Right lobe of liver (tissue), 6 donors: Measurements from ENCODE around the gene MGAT2. TPM values are rescaled to one million over a fixed set of nuclear protein-coding genes. Genes with fewer than 3 reads are reported as not detected.

Experiments
- ATAC-seq, 4 donors: fragments of 200-7000 bp; cut with Tn5 transposase; one replicate each; pipeline ENCODE4 v1.9.1; 2020; ENCODE audit warnings: mild to moderate bottlenecking in 4 of 4, moderate library complexity in 4 of 4
- DNase-seq, 3 donors: peaks; one replicate each; pipeline ENCODE4 v3.0.0-alpha.2; 2020
- H3K27ac ChIP-seq, 3 donors: fragments of 200-600 bp; one replicate each; pipeline ENCODE4 v1.8.0; 2022
- H3K27me3 ChIP-seq, 2 donors: fragments of 200-600 bp; one replicate each; pipeline ENCODE4 v1.8.0; 2022
- H3K36me3 ChIP-seq, 4 donors: fragments of 200-600 bp; sonication (generic) in 1 of 4; one replicate each; pipeline versions ENCODE4 v1.5.1 to v1.8.0; 2017 to 2022; ENCODE audit warnings: control low read depth in 1 of 4
- H3K4me1 ChIP-seq, 4 donors: fragments of 200-600 bp; sonication (generic) in 1 of 4; one replicate each; pipeline versions ENCODE4 v1.5.1 to v1.8.0; 2017 to 2022; ENCODE audit warnings: control low read depth in 1 of 4
- H3K4me3 ChIP-seq, 3 donors: fragments of 200-600 bp; one replicate each; pipeline ENCODE4 v1.8.0; 2022
- H3K9me3 ChIP-seq, 4 donors: fragments of 200-600 bp; sonication (generic) in 1 of 4; one replicate each; pipeline versions ENCODE4 v1.5.1 to v1.8.0; 2017 to 2022; ENCODE audit warnings: control low read depth in 1 of 4
- CTCF ChIP-seq, 4 donors: fragments of 200-600 bp in 3 of 4; fragments of 450-650 bp in 1 of 4; IDR thresholded peaks; one replicate each; pipeline versions ENCODE4 v1.5.1 to v1.8.0; 2016 to 2022; ENCODE audit warnings: antibody characterized with exemption in 4 of 4, mild to moderate bottlenecking in 2 of 4
- POLR2A ChIP-seq: fragments of 450-650 bp; IDR thresholded peaks from one replicate; pipeline ENCODE4 v1.6.1; 2017; ENCODE audit warnings: antibody characterized with exemption, mild to moderate bottlenecking
- WGBS: methylation state at CpG from one replicate; pipeline ENCODE4 v1.1.6; 2018; ENCODE audit warnings: low coverage, low lambda C conversion rate; ENCODE audit not compliant: insufficient coverage; ENCODE audit errors: missing lambda C conversion rate; 5-methylcytosine and 5-hydroxymethylcytosine counted together
- intact Hi-C, 2 donors: fragments of 100-400 bp; cut with DNase I; formaldehyde crosslinking; loops; one replicate each; pipeline versions ENCODE4 v1.11.2 to v1.14.1; 2022
- total RNA-seq, 6 experiments: library from RNA; depleted of rRNA in 2 of 6; stranded (reverse); fragments of >200 nt in 2 of 6; fragmentation: NEBNext Ultra II Directional in 3 of 6; extraction: Animal tissue kit (Norgen Biotek cat#: 25700) in 3 of 6; gene quantifications; one replicate each; pipeline versions ENCODE4 v1.1.0 to v1.2.4, GENCODE V29; 2016 to 2023
- donor health status: DM: no; HTN: yes; CAD: no.
- donor health status: DM: no; HTN: no; CAD: no.
- donor health status: DM: no; HTN: no; CAD: no.
- donor health status: DM: no; HTN: yes; CAD: no.
- donor health status: DM: no; HTN: yes; CAD: no.

MGAT2 gene
- total RNA-seq, 6 experiments from 2014 or later: 26.1 to 37.0 (median 30.5) TPM

DNA sequence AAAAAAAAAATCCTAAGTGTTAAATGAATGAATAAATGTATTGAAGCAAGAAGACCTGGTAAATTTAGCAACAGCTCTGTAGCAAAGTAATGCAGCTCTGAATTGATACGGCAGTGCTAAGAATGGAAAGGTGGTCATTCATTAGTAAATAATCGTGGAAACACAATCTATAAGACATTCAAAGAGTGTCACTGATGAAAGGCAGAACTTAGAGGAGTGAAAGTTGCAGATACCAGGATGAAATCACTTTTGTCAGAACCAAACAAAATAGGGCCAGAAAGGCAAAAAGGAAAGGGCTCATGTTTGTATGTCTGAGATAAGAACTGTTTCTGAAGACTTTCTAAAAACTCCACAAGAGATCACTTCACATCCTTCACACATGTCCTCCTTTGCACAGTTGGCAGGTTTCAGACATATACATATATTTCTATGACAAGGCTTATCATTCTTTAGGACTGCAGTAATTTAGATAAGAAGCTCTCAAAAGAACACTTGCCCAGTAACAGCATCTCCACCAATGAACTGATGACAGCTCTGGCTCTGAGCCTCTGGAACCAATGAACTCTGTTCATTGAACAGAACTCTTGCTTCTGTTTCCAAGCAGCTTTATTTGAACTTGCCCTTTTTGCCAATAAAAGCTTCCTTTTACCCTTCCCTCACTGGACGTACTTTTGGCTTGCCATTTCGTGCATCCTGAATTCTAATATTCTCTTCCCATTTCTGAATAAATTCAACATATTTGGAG, 26.1 kb upstream of the MGAT2 start:
- DNase-seq: peak in 1 of 3 donors; percentile 70
- H3K27ac ChIP-seq: peak overlapping the region in 2 of 3 donors; percentile 1 to 95
- ATAC-seq: peak; percentile 28 to 57 (median 48)

DNA sequence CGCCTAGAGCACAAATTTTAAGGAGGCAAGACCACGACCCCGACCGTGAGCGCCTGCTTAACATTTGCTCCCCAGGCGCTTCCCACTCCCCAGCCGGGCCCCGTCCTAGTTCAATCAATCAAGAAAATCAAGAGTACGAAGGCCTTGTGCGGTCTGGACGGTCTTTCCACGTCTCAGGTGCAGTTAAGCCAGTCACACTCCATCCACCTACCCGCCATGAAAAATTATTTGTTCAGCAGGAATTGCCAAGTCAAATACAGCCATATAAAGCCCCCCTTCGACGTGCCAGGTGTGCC, 22.5 kb upstream of the MGAT2 start:
- Histone ChIP-seq H3K4me3 (peak overlapping the region; percentile 72 to 88 (median 75)), H3K36me3 (no peaks in the 10 kb centered on the region), H3K9me3 (no peaks in the 10 kb centered on the region), H3K27me3 (no peaks in the 10 kb centered on the region), H3K4me1 (peaks cover 0 to 24% (median 7%) of the 10 kb centered on the region in 4 donors), H3K27ac (peak overlapping the region; percentile 93 to 97 (median 95))
- peak in 1 of 3 donors; percentile 65 for DNase-seq
- ATAC-seq: peak; percentile 10 to 22 (median 11)
- WGBS: 0% methylated on average over 15 of the region's 15 CpGs
- TF ChIP-seq POLR2A (no peak), CTCF (IDR thresholded peaks at IDR 0.05) (no peak)
- intact Hi-C loops: no loop called here

More for the DNA sequence above, 26.1 kb upstream of the MGAT2 start:
- 7% methylated on average over 4 of the region's 4 CpGs for WGBS
- Histone ChIP-seq H3K9me3 (no peaks in the 10 kb centered on the region), H3K36me3 (no peaks in the 10 kb centered on the region), H3K27me3 (no peaks in the 10 kb centered on the region), H3K4me1 (peaks cover 0 to 24% (median 7%) of the 10 kb centered on the region in 4 donors), H3K4me3 (no peak overlapping the region)
- TF ChIP-seq CTCF (IDR thresholded peaks at IDR 0.05) (no peak), POLR2A (no peak)
- intact Hi-C loops: no loop called here

GRCh38 chr14:49598485-49599300, 21.9 kb upstream of the MGAT2 start, which contains the start of gene LRR1:
Gene LRR1, plus strand, starts transcription at chr14:49598940. Its CDS starts 81 bp downstream, at chr14:49599021.
- ATAC-seq: peak; percentile 75 to 87 (median 78)
- Histone ChIP-seq H3K9me3 (no peaks in the 10 kb centered on the region), H3K4me1 (peaks cover 0 to 22% (median 7%) of the 10 kb centered on the region in 4 donors), H3K4me3 (peak within 1 kb of the TSS; percentile 72 to 88 (median 75)), H3K27ac (peak within 1 kb of the TSS; percentile 93 to 97 (median 95)), H3K27me3 (no peaks in the 10 kb centered on the region), H3K36me3 (no peaks in the 10 kb centered on the region)
- WGBS: 0% methylated on average over 41 of the region's 77 CpGs
- intact Hi-C loops: no loop called here
- peak; percentile 89 to 92 (median 90) for DNase-seq
- TF ChIP-seq CTCF (IDR thresholded peaks at IDR 0.05): peak in 1 of 4 donors; percentile 5
- TF ChIP-seq POLR2A: peak; percentile 71

DNA sequence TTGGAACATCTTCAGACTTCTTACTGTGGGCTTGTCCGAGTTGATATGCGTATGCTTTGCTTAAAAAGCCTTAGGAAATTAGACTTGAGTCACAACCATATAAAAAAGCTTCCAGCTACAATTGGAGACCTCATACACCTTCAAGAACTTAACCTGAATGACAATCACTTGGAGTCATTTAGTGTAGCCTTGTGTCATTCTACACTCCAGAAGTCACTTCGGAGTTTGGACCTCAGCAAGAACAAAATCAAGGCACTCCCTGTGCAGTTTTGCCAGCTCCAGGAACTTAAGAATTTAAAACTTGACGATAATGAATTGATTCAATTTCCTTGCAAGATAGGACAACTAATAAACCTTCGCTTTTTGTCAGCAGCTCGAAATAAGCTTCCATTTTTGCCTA, 13.0 kb upstream of the MGAT2 start:
- no peak overlapping the region for H3K4me3 ChIP-seq

More for the DNA sequence above, 13.0 kb upstream of the MGAT2 start:
- TF ChIP-seq POLR2A (no peak), CTCF (IDR thresholded peaks at IDR 0.05) (no peak)
- H3K27ac ChIP-seq: no peak overlapping the region
- H3K36me3 ChIP-seq: no peaks in the 10 kb centered on the region
- H3K9me3 ChIP-seq: no peaks in the 10 kb centered on the region
- DNase-seq (no peak), ATAC-seq (no peak)
- no peaks in the 10 kb centered on the region for H3K4me1 ChIP-seq
- 95% methylated on average over 6 of the region's 6 CpGs for WGBS
- intact Hi-C loops: no loop called here
- no peaks in the 10 kb centered on the region for H3K27me3 ChIP-seq
